Stimulated activated CD8-positive, alpha-beta memory T cell treated with anti-CD3 and anti-CD28 coated beads, Interleukin-15, amount 100 ng/mL, for 4 hours (primary cell): Measurements from ENCODE around the gene TLE3.

ENCODE experiments used
- DNase-seq, 2 donors: peaks; one replicate each; pipeline ENCODE4 v3.0.0-alpha.2; 2020; ENCODE audit warnings: low read depth in 2 of 2

The TLE3 gene

DNA sequence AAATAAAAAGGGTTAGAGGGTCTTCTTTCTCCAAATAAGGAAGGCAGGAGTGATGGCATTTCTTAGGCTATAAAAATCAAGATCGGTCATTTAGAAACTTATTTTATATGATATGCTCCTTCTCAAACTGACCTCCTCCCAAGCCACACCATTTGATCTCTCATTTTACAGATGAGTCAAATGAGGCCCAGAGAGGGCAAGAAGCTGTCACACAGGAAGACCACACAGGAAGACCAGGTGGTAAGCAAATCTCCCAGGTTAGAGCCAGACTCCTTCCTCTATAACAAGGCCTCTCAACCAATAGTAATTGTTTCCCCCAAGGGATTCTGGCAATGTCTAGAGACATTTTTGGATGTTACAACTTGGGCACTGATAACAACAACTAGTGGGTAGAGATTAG, 13.8 kb downstream of the TLE3 start:
- no peak for DNase-seq

GRCh38 chr15:70083418-70083817, 14.3 kb downstream of the TLE3 start:
- no peak for DNase-seq

DNA sequence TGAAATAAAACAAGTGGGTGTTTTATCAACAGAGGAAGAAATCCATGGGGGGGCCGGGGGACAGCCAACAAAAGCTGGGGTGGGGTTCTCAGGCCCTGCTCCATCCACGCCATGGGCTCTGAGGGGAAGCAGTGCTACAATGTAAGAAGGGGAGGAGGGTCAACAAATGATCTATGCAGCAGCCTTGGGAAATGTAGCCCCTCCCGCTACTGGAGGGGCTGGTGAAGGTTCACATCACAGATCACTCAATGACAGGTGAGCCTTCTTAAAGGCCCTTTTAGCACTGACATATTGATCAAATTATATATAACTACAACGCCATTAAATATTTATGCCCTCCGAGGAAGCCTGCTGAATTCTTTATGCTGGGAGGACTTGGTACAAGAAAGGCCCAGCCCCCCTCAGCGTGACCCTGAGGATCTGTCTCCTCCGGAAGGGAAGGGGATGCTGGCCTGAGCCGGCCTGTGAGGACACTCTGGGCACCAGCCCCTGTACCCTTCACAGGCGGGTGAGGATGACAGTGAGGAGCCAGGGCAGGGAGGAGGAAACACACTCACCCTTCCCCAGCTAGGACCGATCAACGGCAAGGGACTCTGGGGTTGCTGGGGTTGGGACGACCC, 15.3 kb downstream of the TLE3 start:
- DNase-seq: no peak

GRCh38 chr15:70081612-70082011, 16.1 kb downstream of the TLE3 start:
- no peak for DNase-seq

- DNase-seq: no peak
Measured at GRCh38 chr15:70080347-70080746, 17.4 kb downstream of the TLE3 start.

DNA sequence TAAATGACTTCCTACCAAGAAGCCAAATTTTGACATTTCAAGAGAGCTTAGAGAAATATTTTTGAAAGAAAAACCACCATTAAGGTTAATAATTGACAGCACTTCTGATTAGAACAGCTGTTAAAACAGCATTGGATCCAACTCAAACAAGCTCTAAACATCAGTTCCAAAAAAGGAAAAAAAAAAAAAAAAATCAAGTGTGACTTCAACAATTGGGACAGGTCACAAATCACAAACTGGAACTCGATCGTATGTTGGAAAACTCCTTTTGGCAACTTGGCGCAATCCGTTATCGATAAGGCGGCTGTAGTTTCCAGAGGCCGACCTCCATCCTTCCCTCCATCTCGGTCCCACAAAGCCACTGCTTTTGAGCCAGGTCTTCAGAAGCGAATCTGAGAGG, 17.8 kb downstream of the TLE3 start:
- DNase-seq: no peak

- DNase-seq: no peak
Measured at GRCh38 chr15:70078578-70079417, 18.9 kb downstream of the TLE3 start.

- DNase-seq: no peak
Measured at GRCh38 chr15:70077188-70078147, 20.2 kb downstream of the TLE3 start.

GRCh38 chr15:70074380-70074779, 23.3 kb downstream of the TLE3 start:
- no peak for DNase-seq

DNA sequence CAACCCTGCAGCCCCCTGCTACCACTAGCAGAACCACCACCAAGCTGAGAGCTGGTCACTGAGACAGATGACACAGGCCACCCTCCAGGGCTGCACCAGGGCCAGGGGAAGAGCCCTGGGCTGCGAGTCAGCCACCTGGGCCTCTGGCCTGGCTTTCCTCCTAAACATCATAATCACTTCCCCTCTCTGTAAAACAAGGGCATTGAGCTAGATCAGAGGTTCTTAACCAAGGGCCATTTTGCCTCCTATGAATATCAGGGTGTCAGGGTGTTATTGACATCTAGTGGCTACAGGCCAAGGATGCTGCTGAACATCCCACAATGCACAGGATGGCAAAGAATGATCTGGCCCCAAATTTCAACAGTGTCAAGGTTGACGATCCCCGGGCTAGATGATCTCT, 25.2 kb downstream of the TLE3 start:
- no peak for DNase-seq

- DNase-seq: no peak
Measured at GRCh38 chr15:70071799-70072198, 25.9 kb downstream of the TLE3 start.

GRCh38 chr15:70069716-70070115, 28.0 kb downstream of the TLE3 start:
- DNase-seq: no peak

DNA sequence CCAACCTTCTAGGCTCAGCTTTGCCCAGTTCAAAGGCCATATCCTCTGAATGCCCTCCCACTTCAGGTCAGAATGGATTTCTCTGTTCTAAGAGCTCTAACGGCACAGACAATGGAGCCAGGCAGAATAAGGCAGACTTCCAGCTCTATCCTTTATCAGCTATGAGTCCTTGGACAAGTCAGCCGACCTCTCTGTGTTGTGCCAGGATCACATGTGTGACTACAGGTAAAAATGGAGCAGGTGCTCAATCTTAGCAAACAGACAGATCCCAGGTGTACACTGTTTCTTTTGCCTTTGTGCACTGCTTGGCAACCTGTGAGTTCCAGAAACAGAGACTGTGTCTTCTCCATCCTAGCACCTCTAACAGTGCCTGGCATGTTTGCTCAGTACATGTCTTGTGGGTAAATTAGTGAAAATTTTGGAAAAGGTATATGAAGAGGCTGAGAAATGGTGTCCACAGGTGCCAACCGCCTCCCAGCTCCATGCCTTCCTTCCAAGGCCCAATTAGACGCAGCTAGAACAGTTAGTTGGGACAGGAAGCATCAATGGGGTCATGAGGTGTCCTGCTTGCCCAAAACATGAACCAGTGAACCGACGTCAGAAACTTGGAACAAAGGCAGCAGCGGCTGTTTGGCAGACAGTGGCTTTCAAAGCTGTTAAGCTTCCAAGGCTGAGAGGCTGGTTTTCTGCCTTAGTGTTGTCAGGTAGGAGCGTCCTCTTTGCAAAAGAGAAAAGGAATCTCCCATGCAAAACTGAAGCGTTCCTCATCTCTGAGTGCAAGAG, 28.7 kb downstream of the TLE3 start:
- no peak for DNase-seq

DNA sequence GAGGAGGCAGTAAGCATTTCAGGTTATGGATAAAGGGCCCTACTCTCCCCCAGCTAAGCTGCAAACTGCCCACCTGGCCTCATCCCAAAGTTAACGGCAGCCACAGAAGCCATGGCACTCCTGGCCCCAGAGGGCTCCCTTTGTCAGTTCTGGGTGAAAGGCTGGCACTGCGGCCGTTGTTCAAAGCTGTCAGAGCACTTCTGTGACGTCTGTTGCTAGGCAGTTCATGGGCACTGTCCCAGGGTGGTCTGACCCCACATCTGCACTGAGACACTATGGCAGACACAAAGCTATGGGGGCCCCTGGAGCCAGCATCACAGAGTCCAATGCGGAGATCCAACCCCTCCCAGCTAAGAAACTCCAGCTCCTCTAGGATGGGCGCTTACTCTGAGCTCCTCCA, 30.0 kb downstream of the TLE3 start:
- no peak for DNase-seq

DNA sequence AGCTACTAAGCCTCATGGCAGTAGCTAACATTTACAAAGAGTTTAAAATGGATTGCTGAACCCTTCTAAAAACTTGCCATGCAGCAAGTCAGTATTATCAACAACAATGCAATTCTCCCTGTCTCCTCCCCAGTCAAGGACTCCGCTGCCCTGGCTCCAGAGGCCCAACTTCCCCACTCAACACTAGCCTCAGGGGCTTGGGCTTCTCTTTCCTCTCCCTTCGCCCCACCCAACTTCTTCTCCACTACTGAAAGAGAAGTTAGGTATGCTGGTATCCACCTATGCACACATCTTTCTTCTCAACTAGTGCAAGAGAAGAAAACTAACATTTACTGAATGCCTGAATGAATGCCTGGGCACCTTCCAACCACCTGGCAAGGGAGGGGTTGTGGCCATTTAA, 30.7 kb downstream of the TLE3 start:
- no peak for DNase-seq

- no peak for DNase-seq
Measured at GRCh38 chr15:70066447-70066846, 31.3 kb downstream of the TLE3 start.

- DNase-seq: no peak
Measured at GRCh38 chr15:70066004-70066403, 31.7 kb downstream of the TLE3 start.

- DNase-seq: no peak
Measured at GRCh38 chr15:70065006-70065722, 32.6 kb downstream of the TLE3 start.

DNA sequence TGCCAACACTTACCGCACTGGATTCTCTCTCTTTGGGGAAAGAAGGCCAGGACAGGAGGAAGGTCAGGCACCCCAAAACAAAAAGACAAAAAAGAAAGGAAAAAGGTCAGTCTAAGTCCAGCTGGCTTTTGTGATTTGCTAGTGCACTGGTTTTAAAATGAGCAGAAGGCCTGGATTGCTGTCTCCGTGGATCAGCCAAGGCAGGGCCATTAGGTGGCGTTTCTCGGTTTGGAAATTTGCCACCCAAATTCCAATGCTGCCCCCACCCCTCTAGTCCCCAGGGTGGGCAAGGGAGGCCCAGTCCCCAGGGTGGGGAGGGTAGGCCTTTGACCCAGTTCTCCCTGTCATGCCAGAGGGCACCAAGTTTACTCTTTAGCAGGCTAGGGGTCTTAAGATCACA, 33.3 kb downstream of the TLE3 start:
- DNase-seq: no peak

GRCh38 chr15:70063980-70064379, 33.7 kb downstream of the TLE3 start:
- DNase-seq: no peak
